DOHH2 (cell line): ENCODE measurements around the gene CLHC1.

Source experiments
- EZH2phosphoT487 ChIP-seq: fragments of 200-600 bp; sonication (generic); IDR thresholded peaks from 2 replicates; pipeline ENCODE4 v1.6.1; 2017; ENCODE audit warnings: borderline replicate concordance, mild to moderate bottlenecking, antibody characterized with exemption, low read length, moderate library complexity, mixed read lengths
- TF ChIP-seq, protein P1 (sequence below): fragments of 200-600 bp; sonication (generic); IDR thresholded peaks from one replicate; pipeline ENCODE4 v1.5.1; 2014; ENCODE audit warnings: antibody characterized with exemption, mild to moderate bottlenecking, low read depth, low read length; ENCODE audit not compliant: poor library complexity, severe bottlenecking

DNA sequence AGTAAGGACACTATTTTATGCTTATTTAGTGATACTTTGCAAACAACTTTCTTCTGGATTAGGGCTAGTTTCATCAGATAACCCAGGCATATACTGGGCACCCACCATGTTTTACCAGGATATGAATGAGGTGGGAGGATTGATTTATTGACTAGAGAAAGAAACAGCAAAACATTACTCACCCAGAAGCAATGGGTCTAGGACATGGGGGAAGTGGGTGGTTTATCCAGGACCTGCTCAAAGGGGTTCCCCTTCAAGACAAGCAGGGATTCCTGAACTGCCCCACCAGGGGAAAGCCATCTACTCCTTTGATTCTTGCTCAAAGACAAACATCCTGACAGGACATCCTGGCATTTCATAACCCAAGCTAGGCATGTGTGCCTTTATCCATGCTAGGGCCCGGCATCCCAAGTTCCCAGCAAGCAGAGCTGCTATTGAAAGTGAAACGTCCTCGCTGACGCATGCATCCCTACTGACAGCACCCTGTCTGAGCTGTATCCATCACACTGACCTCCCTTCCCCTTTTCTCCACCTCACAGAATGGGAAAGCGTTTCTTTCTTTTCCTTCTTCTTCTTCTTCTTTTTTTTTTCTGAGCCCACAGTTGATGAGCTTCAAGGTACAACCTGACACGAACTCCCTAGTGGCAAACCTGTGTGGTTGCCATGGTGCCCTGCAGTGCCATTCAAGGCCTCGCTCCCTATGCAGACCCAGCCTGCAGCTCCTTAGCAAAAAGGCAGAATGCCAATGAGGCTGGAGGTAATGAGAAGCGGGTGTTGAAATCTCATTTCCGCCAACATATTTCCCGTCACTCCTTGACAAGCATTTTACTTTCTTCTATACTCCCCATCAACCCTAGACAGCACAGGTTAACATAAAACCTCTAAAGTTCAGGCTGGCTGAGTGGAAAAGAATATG is 70.5 kb downstream of the CLHC1 start:
- TF ChIP-seq, protein P1, sequence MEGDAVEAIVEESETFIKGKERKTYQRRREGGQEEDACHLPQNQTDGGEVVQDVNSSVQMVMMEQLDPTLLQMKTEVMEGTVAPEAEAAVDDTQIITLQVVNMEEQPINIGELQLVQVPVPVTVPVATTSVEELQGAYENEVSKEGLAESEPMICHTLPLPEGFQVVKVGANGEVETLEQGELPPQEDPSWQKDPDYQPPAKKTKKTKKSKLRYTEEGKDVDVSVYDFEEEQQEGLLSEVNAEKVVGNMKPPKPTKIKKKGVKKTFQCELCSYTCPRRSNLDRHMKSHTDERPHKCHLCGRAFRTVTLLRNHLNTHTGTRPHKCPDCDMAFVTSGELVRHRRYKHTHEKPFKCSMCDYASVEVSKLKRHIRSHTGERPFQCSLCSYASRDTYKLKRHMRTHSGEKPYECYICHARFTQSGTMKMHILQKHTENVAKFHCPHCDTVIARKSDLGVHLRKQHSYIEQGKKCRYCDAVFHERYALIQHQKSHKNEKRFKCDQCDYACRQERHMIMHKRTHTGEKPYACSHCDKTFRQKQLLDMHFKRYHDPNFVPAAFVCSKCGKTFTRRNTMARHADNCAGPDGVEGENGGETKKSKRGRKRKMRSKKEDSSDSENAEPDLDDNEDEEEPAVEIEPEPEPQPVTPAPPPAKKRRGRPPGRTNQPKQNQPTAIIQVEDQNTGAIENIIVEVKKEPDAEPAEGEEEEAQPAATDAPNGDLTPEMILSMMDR = no peak
- no peak for TF ChIP-seq EZH2phosphoT487
